Keratinocyte (primary cell): ENCODE measurements around the gene GALNT13. TPM values are rescaled to one million over a fixed set of nuclear protein-coding genes. Genes with fewer than 3 reads are reported as not detected.
A peak's percentile ranks its signal among the peaks of the same experiment; 100 is the strongest.

Experiments used
- DNase-seq: peaks from one replicate; pipeline ENCODE4 v3.0.0-alpha.2; 2011; ENCODE audit warnings: low read depth, missing footprints, low spot score
- FAIRE-seq: peaks from 2 replicates; lab custom pipeline; 2011; peaks lifted over from hg19 to GRCh38; lab: Jason Lieb, UNC
- H2AFZ ChIP-seq: 2 replicates; pipeline ENCODE4 v1.6.0; 2012; ENCODE audit warnings: low read length, control low read depth, inconsistent platforms; ENCODE audit not compliant: control insufficient read depth
- H3K27ac ChIP-seq: 2 replicates; pipeline ENCODE4 v1.5.1; 2011; ENCODE audit warnings: low read length; ENCODE audit not compliant: control insufficient read depth, insufficient read depth
- H3K27me3 ChIP-seq: 3 replicates; pipeline ENCODE4 v1.6.0; 2011; ENCODE audit warnings: low read length; ENCODE audit not compliant: control insufficient read depth, insufficient read depth; ENCODE audit errors: extremely low read depth
- H3K36me3 ChIP-seq, 2 experiments: 2 replicates in 1 of 2; 3 replicates in 1 of 2; pipeline ENCODE4 v1.5.1; 2011; ENCODE audit warnings: low read length in 2 of 2, mild to moderate bottlenecking in 1 of 2; ENCODE audit not compliant: control insufficient read depth in 2 of 2, insufficient read depth in 2 of 2; ENCODE audit errors: extremely low read depth in 1 of 2
- H3K4me1 ChIP-seq: 3 replicates; pipeline ENCODE4 v1.5.1; 2011; ENCODE audit warnings: low read length; ENCODE audit not compliant: control insufficient read depth, insufficient read depth; ENCODE audit errors: extremely low read depth
- H3K4me2 ChIP-seq: 3 replicates; pipeline ENCODE4 v1.6.0; 2011; ENCODE audit warnings: low read depth, low read length; ENCODE audit not compliant: control insufficient read depth, insufficient read depth; ENCODE audit errors: extremely low read depth
- H3K4me3 ChIP-seq, 3 experiments: fragments of 200-600 bp in 1 of 3; sonication (generic) in 1 of 3; 2 replicates in 2 of 3; 3 replicates in 1 of 3; pipeline ENCODE4 v1.5.1; 2011 to 2016; ENCODE audit warnings: low read length in 3 of 3, mild to moderate bottlenecking in 3 of 3, control low read depth in 2 of 3, inconsistent platforms in 1 of 3, low read depth in 1 of 3, mixed read lengths in 1 of 3, mixed run types in 1 of 3, moderate library complexity in 1 of 3; ENCODE audit not compliant: control insufficient read depth in 2 of 3, insufficient read depth in 2 of 3; ENCODE audit errors: extremely low read depth in 1 of 3
- H3K79me2 ChIP-seq: 2 replicates; pipeline ENCODE4 v1.6.0; 2012; ENCODE audit warnings: low read length; ENCODE audit not compliant: control insufficient read depth, insufficient read depth
- H3K9ac ChIP-seq: 3 replicates; pipeline ENCODE4 v1.6.0; 2011; ENCODE audit warnings: low read length; ENCODE audit not compliant: control insufficient read depth, insufficient read depth; ENCODE audit errors: extremely low read depth
- H3K9me1 ChIP-seq: 3 replicates; pipeline ENCODE4 v1.6.0; 2011; ENCODE audit warnings: low read length; ENCODE audit not compliant: control insufficient read depth, insufficient read depth; ENCODE audit errors: extremely low read depth
- H3K9me3 ChIP-seq: 2 replicates; pipeline ENCODE4 v1.5.1; 2012; ENCODE audit warnings: low read depth, low read length; ENCODE audit not compliant: control insufficient read depth
- H4K20me1 ChIP-seq: 3 replicates; pipeline ENCODE4 v1.6.0; 2011; ENCODE audit warnings: low read length; ENCODE audit not compliant: control insufficient read depth, insufficient read depth; ENCODE audit errors: extremely low read depth
- EZH2 ChIP-seq: IDR thresholded peaks from one replicate; pipeline ENCODE4 v1.6.1; 2012; ENCODE audit warnings: inconsistent platforms, mild to moderate bottlenecking, low read length, moderate library complexity
- dilution Hi-C: fragments of 300-500 bp; cut with MboI; formaldehyde crosslinking; loops from one replicate; pipeline ENCODE4 v1.7.0; 2020; ENCODE audit warnings: low sequenced_read_pairs; ENCODE audit not compliant: extremely low pct_ligation_motif_present
- polyA plus RNA-seq, 5 experiments: library from polyadenylated mRNA; depleted of rRNA in 3 of 5; stranded (reverse) in 3 of 5; stranded (forward) in 1 of 5; unstranded in 1 of 5; fragments of >200 nt; gene quantifications; 1 replicate in 1 of 5; 2 replicates in 3 of 5; 3 replicates in 1 of 5; pipeline versions ENCODE4 v1.2.1 to v1.2.3, GENCODE V29; 2011 to 2012; ENCODE audit warnings: missing spikeins in 2 of 5, low read depth in 1 of 5, low replicate concordance in 1 of 5
- TF ChIP-seq, protein P1 (sequence below), 3 experiments: IDR thresholded peaks in 1 of 3; conservative IDR thresholded peaks in 1 of 3; optimal IDR thresholded peaks in 1 of 3; 2 replicates in 2 of 3; 3 replicates in 1 of 3; pipeline versions ENCODE3 to v1.5.1; 2011; ENCODE audit warnings: low read length in 3 of 3, mild to moderate bottlenecking in 3 of 3, moderate library complexity in 2 of 3, control low read depth in 1 of 3, inconsistent platforms in 1 of 3; ENCODE audit not compliant: insufficient read depth in 2 of 3; ENCODE audit errors: extremely low read depth in 1 of 3

Gene GALNT13
- polyA plus RNA-seq, 1 donor (not counting 4 experiments of a cell fraction or from before 2014, with no cell fraction given) = not detected

DNA sequence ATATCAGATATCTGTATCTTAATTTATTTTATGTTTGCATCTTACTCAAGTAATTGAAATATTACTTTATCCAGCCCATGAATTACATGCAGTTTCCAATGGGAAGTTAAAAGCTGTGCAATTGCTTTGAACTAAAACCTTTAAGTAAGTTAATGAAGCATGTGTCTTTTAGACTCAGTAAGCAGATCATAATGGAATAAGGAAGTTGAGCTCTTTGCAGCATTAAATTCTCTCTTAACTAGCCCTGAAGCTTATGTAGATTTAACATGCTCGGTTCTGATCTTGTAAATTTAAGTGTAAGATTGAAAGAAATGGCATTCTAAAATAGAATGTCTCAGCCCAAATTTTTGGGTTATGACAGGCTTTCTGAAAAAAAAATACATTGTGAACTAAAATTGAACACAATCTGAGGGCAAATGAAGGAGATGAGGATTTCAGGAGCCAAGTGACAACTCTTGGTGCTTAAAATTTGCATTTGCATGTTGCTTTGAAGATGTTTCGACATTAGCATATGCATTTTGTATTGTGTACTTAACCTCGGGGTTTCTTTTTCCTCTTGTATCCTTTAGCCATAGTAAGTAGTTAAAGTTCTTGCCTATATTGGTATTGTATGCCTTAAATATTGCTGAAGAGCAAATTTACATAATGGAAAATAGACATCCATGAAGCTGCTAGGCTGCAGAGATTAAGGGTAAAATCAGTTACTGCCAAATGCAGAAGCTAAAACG is 529.0 kb downstream of the GALNT13 start:
- H3K9me3 ChIP-seq = no peaks in the 10 kb centered on the region
- H3K4me1 ChIP-seq = no peaks in the 10 kb centered on the region
- H3K4me3 ChIP-seq = no peak overlapping the region
- FAIRE-seq (no peak), DNase-seq (no peak)
- no peaks in the 10 kb centered on the region for H3K36me3 ChIP-seq
- TF ChIP-seq, protein P1, sequence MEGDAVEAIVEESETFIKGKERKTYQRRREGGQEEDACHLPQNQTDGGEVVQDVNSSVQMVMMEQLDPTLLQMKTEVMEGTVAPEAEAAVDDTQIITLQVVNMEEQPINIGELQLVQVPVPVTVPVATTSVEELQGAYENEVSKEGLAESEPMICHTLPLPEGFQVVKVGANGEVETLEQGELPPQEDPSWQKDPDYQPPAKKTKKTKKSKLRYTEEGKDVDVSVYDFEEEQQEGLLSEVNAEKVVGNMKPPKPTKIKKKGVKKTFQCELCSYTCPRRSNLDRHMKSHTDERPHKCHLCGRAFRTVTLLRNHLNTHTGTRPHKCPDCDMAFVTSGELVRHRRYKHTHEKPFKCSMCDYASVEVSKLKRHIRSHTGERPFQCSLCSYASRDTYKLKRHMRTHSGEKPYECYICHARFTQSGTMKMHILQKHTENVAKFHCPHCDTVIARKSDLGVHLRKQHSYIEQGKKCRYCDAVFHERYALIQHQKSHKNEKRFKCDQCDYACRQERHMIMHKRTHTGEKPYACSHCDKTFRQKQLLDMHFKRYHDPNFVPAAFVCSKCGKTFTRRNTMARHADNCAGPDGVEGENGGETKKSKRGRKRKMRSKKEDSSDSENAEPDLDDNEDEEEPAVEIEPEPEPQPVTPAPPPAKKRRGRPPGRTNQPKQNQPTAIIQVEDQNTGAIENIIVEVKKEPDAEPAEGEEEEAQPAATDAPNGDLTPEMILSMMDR (optimal IDR thresholded peaks at IDR 0.05 in 1 of 3, IDR thresholded peaks at IDR 0.05 in 1 of 3, conservative IDR thresholded peaks at IDR 0.05 in 1 of 3; ENCODE audit: extremely low read depth in 1 of 3, insufficient read depth in 2 of 3, low read length in 3 of 3) = no peak
- no peak for TF ChIP-seq EZH2
- no peak overlapping the region for H3K4me2 ChIP-seq
- no peaks in the 10 kb centered on the region for H3K9me1 ChIP-seq
- dilution Hi-C loops = no loop called here
- H2AFZ ChIP-seq = no peak overlapping the region
- no peaks in the 10 kb centered on the region for H4K20me1 ChIP-seq
- no peaks in the 10 kb centered on the region for H3K79me2 ChIP-seq
- H3K9ac ChIP-seq = no peak overlapping the region
- H3K27ac ChIP-seq = no peak overlapping the region
- no peaks in the 10 kb centered on the region for H3K27me3 ChIP-seq

DNA sequence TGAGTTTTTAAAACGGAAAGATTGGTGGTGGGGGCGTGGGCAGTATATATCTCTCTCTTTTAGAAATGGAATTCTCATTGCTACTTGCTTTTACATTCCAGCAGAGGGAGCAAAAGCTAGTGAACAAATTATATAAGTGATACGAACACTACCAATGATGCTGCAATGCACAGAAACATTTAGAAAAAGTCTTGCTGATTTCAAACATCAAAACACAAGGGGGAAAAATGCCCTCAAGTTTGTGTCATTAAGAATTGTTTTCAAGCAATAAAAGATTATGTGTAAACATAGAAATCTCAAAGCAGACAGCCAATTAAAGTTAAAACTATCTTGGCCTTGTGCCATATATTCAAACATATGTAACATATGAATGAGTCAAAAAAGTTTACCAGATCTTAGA is 530.5 kb downstream of the GALNT13 start:
- dilution Hi-C loops = no loop called here
- H3K4me1 ChIP-seq = no peaks in the 10 kb centered on the region
- no peak overlapping the region for H3K27ac ChIP-seq
- no peak overlapping the region for H2AFZ ChIP-seq
- H3K9me3 ChIP-seq = no peaks in the 10 kb centered on the region
- H3K79me2 ChIP-seq = no peaks in the 10 kb centered on the region
- FAIRE-seq (no peak), DNase-seq (no peak)
- H4K20me1 ChIP-seq = no peaks in the 10 kb centered on the region
- H3K9ac ChIP-seq = no peak overlapping the region
- no peaks in the 10 kb centered on the region for H3K36me3 ChIP-seq
- no peaks in the 10 kb centered on the region for H3K9me1 ChIP-seq
- TF ChIP-seq, protein P1 (optimal IDR thresholded peaks at IDR 0.05 in 1 of 3, IDR thresholded peaks at IDR 0.05 in 1 of 3, conservative IDR thresholded peaks at IDR 0.05 in 1 of 3; ENCODE audit: extremely low read depth in 1 of 3, insufficient read depth in 2 of 3, low read length in 3 of 3) = peak in 1 of 3 experiments; percentile 43
- no peak for TF ChIP-seq EZH2
- no peak overlapping the region for H3K4me3 ChIP-seq
- no peaks in the 10 kb centered on the region for H3K27me3 ChIP-seq
- H3K4me2 ChIP-seq = no peak overlapping the region
